Heart right ventricle (tissue), 16 donors: ENCODE data around the gene ADAT3. TPM values are rescaled to one million over a fixed set of nuclear protein-coding genes. Genes with fewer than 3 reads are reported as not detected.

Experiments used
- ATAC-seq, 8 donors: fragments of 200-7000 bp; cut with Tn5 transposase; one replicate each; pipeline ENCODE4 v1.9.1; 2020; ENCODE audit warnings: mild to moderate bottlenecking in 8 of 8, moderate library complexity in 8 of 8, moderate number of reproducible peaks in 1 of 8
- DNase-seq, 2 donors: peaks; one replicate each; pipeline ENCODE4 v3.0.0-alpha.2; 2020
- H3K27ac ChIP-seq, 10 donors: fragments of 200-600 bp; sonication (generic) in 2 of 10; one replicate each; pipeline versions ENCODE4 v1.5.0 to v1.8.0; 2020 to 2022; ENCODE audit warnings: mild to moderate bottlenecking in 3 of 10
- H3K27me3 ChIP-seq, 7 donors: fragments of 200-600 bp; one replicate each; pipeline ENCODE4 v1.8.0; 2021 to 2022; ENCODE audit warnings: mild to moderate bottlenecking in 2 of 7
- H3K36me3 ChIP-seq, 9 donors: fragments of 200-600 bp; sonication (generic) in 1 of 9; one replicate each; pipeline versions ENCODE4 v1.5.0 to v1.8.0; 2020 to 2022; ENCODE audit warnings: mild to moderate bottlenecking in 2 of 9
- H3K4me1 ChIP-seq, 9 donors: fragments of 200-600 bp; sonication (generic) in 1 of 9; one replicate each; pipeline versions ENCODE4 v1.5.0 to v1.8.0; 2020 to 2022; ENCODE audit warnings: mild to moderate bottlenecking in 4 of 9
- H3K4me3 ChIP-seq, 10 donors: fragments of 200-600 bp; sonication (generic) in 2 of 10; one replicate each; pipeline versions ENCODE4 v1.5.0 to v1.8.0; 2020 to 2022; ENCODE audit warnings: mild to moderate bottlenecking in 7 of 10, moderate library complexity in 2 of 10
- H3K9me3 ChIP-seq, 11 donors: fragments of 200-600 bp in 10 of 11; sonication (generic) in 2 of 11; one replicate each; pipeline versions ENCODE4 v1.5.0 to v1.8.0; 2013 to 2022; ENCODE audit warnings: mild to moderate bottlenecking in 2 of 11, control low read depth in 1 of 11, moderate library complexity in 1 of 11
- WGBS, 2 donors: extraction: QIAGEN DNeasy Blood & Tissue Kit; methylation state at CpG; one replicate each; pipeline ENCODE4 v1.1.7; 2013; ENCODE audit warnings: inconsistent platforms in 1 of 2; 5-methylcytosine and 5-hydroxymethylcytosine counted together
- intact Hi-C, 10 donors: fragments of 100-400 bp; cut with DNase I; formaldehyde crosslinking; loops; one replicate each; pipeline versions ENCODE4 v1.11.1 to v1.14.2; 2022
- polyA plus RNA-seq, 2 donors: library from polyadenylated mRNA; stranded (reverse); fragments of 200-250 nt; gene quantifications; one replicate each; pipeline ENCODE4 v1.2.3, GENCODE V29; 2013
- total RNA-seq, 10 donors: library from RNA; stranded (reverse); fragmentation: NEBNext Ultra II Directional in 3 of 10; extraction: Animal tissue kit (Norgen Biotek cat#: 25700) in 3 of 10; gene quantifications; one replicate each; pipeline versions ENCODE4 v1.2.1 to v1.2.4, GENCODE V29; 2021 to 2023
- TF ChIP-seq, protein P1 (sequence below), 9 donors: fragments of 200-600 bp; sonication (generic) in 2 of 9; IDR thresholded peaks; one replicate each; pipeline versions ENCODE4 v1.5.0 to v1.8.0; 2021 to 2022; ENCODE audit warnings: antibody characterized with exemption in 9 of 9, mild to moderate bottlenecking in 5 of 9, moderate library complexity in 1 of 9
- donor health status: Arrhythmogenic right ventricular cardiomyopathy.
- donor health status: ischemic (EF 13 %, LVEDD 7.1; RV severe dilation, severe dysfunction).
- donor health status: healthy with polysubstance abuse.
- donor health status: DM: no; HTN: yes; CAD: no.
- donor health status: DM: no; HTN: no; CAD: no.
- donor health status: ischemic (EF 25% LVEDD 6.9; RV normal size, moderate dysfunction).
- donor health status: ischemic (EF 25% LVEDD 5.7; RV mildly dilated, moderate dysfunction).
- donor health status: healthy.
- donor health status: DM: yes; HTN: yes; CAD: no.
- donor health status: Ischemic cardiomyopathy.
- donor health status: ischemic (EF 35%, LVEDD 5.7; RV mildly dilated, moderate dysfunction).
- donor health status: nonischemic (EF 11% LVEDD 7.7; RV severe dilation, severe dysfunction).
- donor health status: DM: yes; HTN: yes; CAD: no.
- donor health status: PGD.
- donor health status: ischemic (EF 29% LVEDD 5.4; RV normal size, mild dysfunction).
- donor health status: nonischemic (EF 23%, LVEDD 6.1; RV moderate dilation, normal function).

Gene ADAT3
- total and polyA plus RNA-seq, 12 donors, result 0.94 to 4.3 (median 1.6) TPM

DNA sequence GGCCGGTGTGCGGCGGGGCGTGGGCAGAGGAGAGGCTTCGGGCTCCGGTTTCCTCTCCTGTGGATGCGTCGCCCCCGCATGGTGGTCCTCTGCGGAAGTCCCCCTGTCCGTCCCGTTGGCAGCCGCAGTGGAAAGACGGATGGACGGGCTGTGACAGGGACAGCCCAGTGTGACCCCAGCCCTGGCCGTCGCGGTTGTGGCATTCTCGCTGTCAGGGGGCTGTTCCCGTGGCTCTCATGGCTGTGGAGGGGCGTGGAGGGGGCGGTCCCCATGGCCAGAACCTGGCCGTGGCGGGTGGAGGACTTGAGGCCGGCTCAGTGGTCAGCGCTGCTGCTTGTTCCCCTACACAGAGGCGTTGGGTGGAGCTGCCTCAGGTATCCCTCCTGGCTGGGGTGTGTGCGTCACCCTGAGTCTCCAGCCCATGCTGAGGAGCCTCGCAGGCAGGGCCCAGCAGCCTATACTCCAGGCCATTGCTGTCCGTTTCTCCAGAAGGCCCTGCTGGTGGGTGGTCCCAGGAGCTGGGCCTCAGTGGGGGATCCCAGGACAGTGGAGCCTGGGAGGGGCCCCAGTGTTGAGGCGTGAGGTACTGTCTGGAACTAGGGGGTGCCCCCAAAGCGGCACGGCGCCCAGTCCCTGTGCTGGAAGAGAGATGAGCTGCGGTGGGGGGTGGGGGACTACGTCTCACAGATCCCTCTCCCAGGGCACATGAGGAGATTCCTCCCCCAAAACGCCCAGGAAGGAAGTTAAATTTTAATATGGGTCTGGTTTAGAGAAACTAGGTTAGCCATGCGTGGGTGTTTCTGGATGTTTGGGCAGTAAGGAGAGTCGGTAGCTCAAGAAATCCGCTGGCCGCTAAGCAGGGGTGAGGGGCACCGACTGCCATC, 56.0 kb downstream of the ADAT3 start:
- intact Hi-C loops, result no loop called here
- TF ChIP-seq, protein P1, sequence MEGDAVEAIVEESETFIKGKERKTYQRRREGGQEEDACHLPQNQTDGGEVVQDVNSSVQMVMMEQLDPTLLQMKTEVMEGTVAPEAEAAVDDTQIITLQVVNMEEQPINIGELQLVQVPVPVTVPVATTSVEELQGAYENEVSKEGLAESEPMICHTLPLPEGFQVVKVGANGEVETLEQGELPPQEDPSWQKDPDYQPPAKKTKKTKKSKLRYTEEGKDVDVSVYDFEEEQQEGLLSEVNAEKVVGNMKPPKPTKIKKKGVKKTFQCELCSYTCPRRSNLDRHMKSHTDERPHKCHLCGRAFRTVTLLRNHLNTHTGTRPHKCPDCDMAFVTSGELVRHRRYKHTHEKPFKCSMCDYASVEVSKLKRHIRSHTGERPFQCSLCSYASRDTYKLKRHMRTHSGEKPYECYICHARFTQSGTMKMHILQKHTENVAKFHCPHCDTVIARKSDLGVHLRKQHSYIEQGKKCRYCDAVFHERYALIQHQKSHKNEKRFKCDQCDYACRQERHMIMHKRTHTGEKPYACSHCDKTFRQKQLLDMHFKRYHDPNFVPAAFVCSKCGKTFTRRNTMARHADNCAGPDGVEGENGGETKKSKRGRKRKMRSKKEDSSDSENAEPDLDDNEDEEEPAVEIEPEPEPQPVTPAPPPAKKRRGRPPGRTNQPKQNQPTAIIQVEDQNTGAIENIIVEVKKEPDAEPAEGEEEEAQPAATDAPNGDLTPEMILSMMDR (IDR thresholded peaks at IDR 0.05), result no peak
- H3K4me3 ChIP-seq, result no peak overlapping the region
- peaks cover 0 to 7% (median 0%) of the 10 kb centered on the region in 9 donors for H3K4me1 ChIP-seq
- DNase-seq (no peak), ATAC-seq (peak in 2 of 8 donors; percentile 15 to 19)
- peaks cover 0 to 20% (median 0%) of the 10 kb centered on the region in 9 donors for H3K36me3 ChIP-seq
- no peaks in the 10 kb centered on the region for H3K27me3 ChIP-seq
- WGBS, 2 donors, result 91 to 93% methylated on average over 41 to 42 of the region's 42 CpGs
- H3K27ac ChIP-seq, result no peak overlapping the region
- H3K9me3 ChIP-seq, result no peaks in the 10 kb centered on the region

DNA sequence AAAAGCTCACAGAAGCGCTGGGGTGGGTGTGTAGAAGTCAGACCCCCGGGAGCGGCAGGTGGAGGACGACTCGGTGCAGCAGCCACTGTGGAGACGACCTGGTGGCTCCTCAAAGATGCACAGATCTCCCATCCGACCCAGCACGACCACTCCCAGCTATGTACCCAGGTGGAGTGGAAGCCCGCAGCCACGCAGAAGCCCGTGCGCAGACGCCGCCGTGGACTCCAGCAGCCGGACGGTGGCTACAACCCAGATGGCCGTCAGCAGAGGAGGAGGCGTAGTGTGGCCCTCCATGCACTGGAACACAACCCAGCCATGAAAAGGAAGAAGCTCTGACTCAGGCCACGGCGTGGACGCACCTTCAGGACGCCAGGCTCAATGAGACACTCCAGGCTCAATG, 57.5 kb downstream of the ADAT3 start:
- no peaks in the 10 kb centered on the region for H3K9me3 ChIP-seq
- no peak overlapping the region for H3K27ac ChIP-seq
- intact Hi-C loops, result no loop called here
- DNase-seq (no peak), ATAC-seq (no peak)
- no peaks in the 10 kb centered on the region for H3K27me3 ChIP-seq
- no peaks in the 10 kb centered on the region for H3K4me1 ChIP-seq
- H3K4me3 ChIP-seq, result no peak overlapping the region
- TF ChIP-seq, protein P1 (IDR thresholded peaks at IDR 0.05), result no peak
- 95 to 96% methylated on average over 23 of the region's 23 CpGs for WGBS, 2 donors
- H3K36me3 ChIP-seq, result peaks cover 0 to 24% (median 0%) of the 10 kb centered on the region in 9 donors

Other genes starting within 250 kb of the ADAT3 start
- gene ONECUT3, start 151.9 kb upstream of the ADAT3 start, total RNA-seq, result not detected
- not detected for gene ONECUT3, start 151.9 kb upstream of the ADAT3 start, polyA plus RNA-seq
- gene ATP8B3, start 93.1 kb upstream of the ADAT3 start, total RNA-seq, result 1 to 10 TPM in 2 of 10 donors, under 1 TPM in 8; 0.13 to 3.4 (median 0.48) TPM
- gene ATP8B3, start 93.1 kb upstream of the ADAT3 start, polyA plus RNA-seq, result 1 to 10 TPM in 1 of 2 donors, under 1 TPM in 1; 0.80 to 1.3 TPM
- 10 to 100 TPM; 13.1 to 20.1 (median 16.5) TPM for gene REXO1, start 56.9 kb upstream of the ADAT3 start, total RNA-seq
- gene REXO1, start 56.9 kb upstream of the ADAT3 start, polyA plus RNA-seq, result 10 to 100 TPM; 13.1 to 20.6 TPM
- gene KLF16, start 41.8 kb upstream of the ADAT3 start, total RNA-seq, result 10 to 100 TPM in 4 of 10 donors, 1 to 10 TPM in 6; 5.0 to 13.4 (median 7.6) TPM
- gene KLF16, start 41.8 kb upstream of the ADAT3 start, polyA plus RNA-seq, result 1 to 10 TPM; 4.0 to 8.6 TPM
- gene ABHD17A, start 19.9 kb upstream of the ADAT3 start, total RNA-seq, result 10 to 100 TPM; 45.1 to 68.0 (median 57.0) TPM
- 100 to 1,000 TPM in 1 of 2 donors, 10 to 100 TPM in 1; 93.6 to 185 TPM for gene ABHD17A, start 19.9 kb upstream of the ADAT3 start, polyA plus RNA-seq
- 10 to 100 TPM; 11.7 to 24.2 (median 14.4) TPM for gene SCAMP4, start within 50 bp of the ADAT3 start, total RNA-seq
- gene SCAMP4, start within 50 bp of the ADAT3 start, polyA plus RNA-seq, result 10 to 100 TPM; 17.0 to 22.1 TPM
- 10 to 100 TPM; 17.7 to 32.4 (median 23.7) TPM for gene CSNK1G2, start 35.8 kb downstream of the ADAT3 start, total RNA-seq
- gene CSNK1G2, start 35.8 kb downstream of the ADAT3 start, polyA plus RNA-seq, result 10 to 100 TPM; 30.5 to 35.2 TPM
- 10 to 100 TPM; 45.1 to 70.4 (median 56.6) TPM for gene BTBD2, start 110.3 kb downstream of the ADAT3 start, total RNA-seq
- 10 to 100 TPM; 42.8 to 55.2 TPM for gene BTBD2, start 110.3 kb downstream of the ADAT3 start, polyA plus RNA-seq
- gene MKNK2, start 145.8 kb downstream of the ADAT3 start, total RNA-seq, result 100 to 1,000 TPM; 107 to 260 (median 144) TPM
- 100 to 1,000 TPM; 144 to 189 TPM for gene MKNK2, start 145.8 kb downstream of the ADAT3 start, polyA plus RNA-seq
- 10 to 100 TPM; 10.0 to 30.5 (median 16.2) TPM for gene MOB3A, start 190.9 kb downstream of the ADAT3 start, total RNA-seq
- gene MOB3A, start 190.9 kb downstream of the ADAT3 start, polyA plus RNA-seq, result 10 to 100 TPM in 1 of 2 donors, 1 to 10 TPM in 1; 8.9 to 12.8 TPM
- gene IZUMO4, start 191.5 kb downstream of the ADAT3 start, total RNA-seq, result 1 to 10 TPM; 1.2 to 6.5 (median 2.2) TPM
- 10 to 100 TPM in 1 of 2 donors, 1 to 10 TPM in 1; 8.6 to 13.1 TPM for gene IZUMO4, start 191.5 kb downstream of the ADAT3 start, polyA plus RNA-seq
- gene AP3D1, start 246.2 kb downstream of the ADAT3 start, total RNA-seq, result 100 to 1,000 TPM in 1 of 10 donors, 10 to 100 TPM in 9; 68.4 to 168 (median 81.9) TPM
- gene AP3D1, start 246.2 kb downstream of the ADAT3 start, polyA plus RNA-seq, result 10 to 100 TPM; 63.9 to 95.1 TPM